ENCODE data around the gene ZFP90.

GRCh38 chr16:68577352-68577853 lies 38.3 kb downstream of the ZFP90 start:
- no peak for TF ChIP-seq CTCF (IDR thresholded peaks at IDR 0.05)
- no peak for TF ChIP-seq POLR2A (IDR thresholded peaks at IDR 0.05)
